Lung (tissue), 12 donors: ENCODE results near the gene ATRNL1. TPM values are rescaled to one million over a fixed set of nuclear protein-coding genes. Genes with fewer than 3 reads are reported as not detected.

ENCODE experiments used
- ATAC-seq: fragments of 200-7000 bp; cut with Tn5 transposase; one replicate; pipeline ENCODE4 v1.9.1; 2020; ENCODE audit warnings: moderate number of reproducible peaks; ENCODE audit not compliant: insufficient read depth, low FRiP score
- DNase-seq, 3 donors: peaks; one replicate each; pipeline ENCODE4 v3.0.0-alpha.2; 2013 to 2017
- H3K27ac ChIP-seq, 2 donors: one replicate each; pipeline ENCODE4 v1.5.1; 2013; ENCODE audit warnings: mild to moderate bottlenecking in 2 of 2, moderate library complexity in 2 of 2, control low read depth in 1 of 2, inconsistent platforms in 1 of 2, low read depth in 1 of 2, low read length in 1 of 2
- H3K27me3 ChIP-seq, 3 donors: one replicate each; pipeline ENCODE4 v1.5.1; 2013; ENCODE audit warnings: low read length in 2 of 3; ENCODE audit not compliant: control insufficient read depth in 3 of 3, insufficient read depth in 3 of 3
- H3K36me3 ChIP-seq, 4 donors: one replicate each; pipeline ENCODE4 v1.5.1; 2013; ENCODE audit warnings: low read length in 4 of 4, mild to moderate bottlenecking in 1 of 4, moderate library complexity in 1 of 4; ENCODE audit not compliant: control insufficient read depth in 4 of 4, insufficient read depth in 4 of 4
- H3K4me1 ChIP-seq, 5 donors: one replicate each; pipeline ENCODE4 v1.5.1; 2013; ENCODE audit warnings: low read length in 5 of 5, mild to moderate bottlenecking in 2 of 5, moderate library complexity in 1 of 5; ENCODE audit not compliant: control insufficient read depth in 5 of 5, insufficient read depth in 5 of 5
- H3K4me3 ChIP-seq: one replicate; pipeline ENCODE4 v1.5.1; 2013; ENCODE audit warnings: mild to moderate bottlenecking, control low read depth, moderate library complexity
- H3K9ac ChIP-seq, 2 donors: one replicate each; pipeline ENCODE4 v1.5.1; 2013; ENCODE audit warnings: low read length in 2 of 2, control low read depth in 1 of 2; ENCODE audit not compliant: insufficient read depth in 1 of 2
- H3K9me3 ChIP-seq, 4 donors: one replicate each; pipeline ENCODE4 v1.5.1; 2013; ENCODE audit warnings: low read length in 3 of 4, mild to moderate bottlenecking in 1 of 4, moderate library complexity in 1 of 4; ENCODE audit not compliant: control insufficient read depth in 4 of 4, insufficient read depth in 3 of 4
- WGBS, 2 donors: extraction: QIAGEN DNeasy Blood & Tissue Kit; methylation state at CpG; one replicate each; pipeline ENCODE4 v1.1.7; 2013; 5-methylcytosine and 5-hydroxymethylcytosine counted together
- polyA plus RNA-seq, 2 donors: library from polyadenylated mRNA; stranded (reverse); fragments of 200-250 nt; gene quantifications; one replicate each; pipeline ENCODE4 v1.2.1, GENCODE V29; 2013
- total RNA-seq, 2 donors: library from RNA; depleted of rRNA in 1 of 2; stranded (reverse); fragments of >200 nt in 1 of 2; gene quantifications; one replicate each; pipeline ENCODE4 v1.2.1, GENCODE V29; 2014 to 2021
- TF ChIP-seq, protein P1 (sequence below): IDR thresholded peaks from 2 replicates; pipeline ENCODE4 v1.5.1; 2012; ENCODE audit warnings: mild to moderate bottlenecking; ENCODE audit errors: control extremely low read depth, extremely low read depth
- donor health status: control.
- donor health status: control.
- donor health status: Bipolar disorder and iron deficiency.
- donor health status: healthy.
- donor health status: DM: yes; HTN: yes; CAD: no.

Gene ATRNL1
- total and polyA plus RNA-seq, 4 donors, result 0.05 to 11.1 (median 0.24) TPM

DNA sequence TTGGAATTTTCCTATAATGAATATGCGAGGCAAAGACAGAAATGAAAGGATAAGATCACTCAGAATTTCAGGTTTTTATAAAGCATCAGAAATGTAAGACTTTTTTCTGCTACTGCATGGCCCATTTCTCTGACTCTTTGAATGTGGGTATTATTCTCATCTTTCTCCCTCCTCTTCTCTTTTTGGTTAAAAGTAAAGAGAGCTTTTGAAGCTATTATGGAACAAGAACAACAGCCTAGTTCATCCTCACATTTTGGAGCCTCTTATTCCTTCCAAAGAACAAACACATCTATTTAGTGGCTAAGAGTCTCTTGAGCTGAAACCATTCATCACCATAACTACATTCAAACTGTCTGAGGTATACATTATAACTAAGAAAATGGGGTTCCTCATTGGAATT is 19.4 kb upstream of the ATRNL1 start:
- TF ChIP-seq, protein P1, sequence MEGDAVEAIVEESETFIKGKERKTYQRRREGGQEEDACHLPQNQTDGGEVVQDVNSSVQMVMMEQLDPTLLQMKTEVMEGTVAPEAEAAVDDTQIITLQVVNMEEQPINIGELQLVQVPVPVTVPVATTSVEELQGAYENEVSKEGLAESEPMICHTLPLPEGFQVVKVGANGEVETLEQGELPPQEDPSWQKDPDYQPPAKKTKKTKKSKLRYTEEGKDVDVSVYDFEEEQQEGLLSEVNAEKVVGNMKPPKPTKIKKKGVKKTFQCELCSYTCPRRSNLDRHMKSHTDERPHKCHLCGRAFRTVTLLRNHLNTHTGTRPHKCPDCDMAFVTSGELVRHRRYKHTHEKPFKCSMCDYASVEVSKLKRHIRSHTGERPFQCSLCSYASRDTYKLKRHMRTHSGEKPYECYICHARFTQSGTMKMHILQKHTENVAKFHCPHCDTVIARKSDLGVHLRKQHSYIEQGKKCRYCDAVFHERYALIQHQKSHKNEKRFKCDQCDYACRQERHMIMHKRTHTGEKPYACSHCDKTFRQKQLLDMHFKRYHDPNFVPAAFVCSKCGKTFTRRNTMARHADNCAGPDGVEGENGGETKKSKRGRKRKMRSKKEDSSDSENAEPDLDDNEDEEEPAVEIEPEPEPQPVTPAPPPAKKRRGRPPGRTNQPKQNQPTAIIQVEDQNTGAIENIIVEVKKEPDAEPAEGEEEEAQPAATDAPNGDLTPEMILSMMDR, result no peak
- DNase-seq, result no peak
- peaks cover 0 to 5% (median 0%) of the 10 kb centered on the region in 4 donors for H3K9me3 ChIP-seq
- H3K27me3 ChIP-seq, result peaks cover 0 to 3% (median 0%) of the 10 kb centered on the region in 3 donors
- H3K27ac ChIP-seq, result no peak overlapping the region
- no peaks in the 10 kb centered on the region for H3K36me3 ChIP-seq
- no peak overlapping the region for H3K9ac ChIP-seq
- no peak overlapping the region for H3K4me3 ChIP-seq
- no peak for ATAC-seq
- 81 to 84% methylated on average over 1 of the region's 1 CpG for WGBS, 2 donors
- H3K4me1 ChIP-seq, result no peaks in the 10 kb centered on the region

DNA sequence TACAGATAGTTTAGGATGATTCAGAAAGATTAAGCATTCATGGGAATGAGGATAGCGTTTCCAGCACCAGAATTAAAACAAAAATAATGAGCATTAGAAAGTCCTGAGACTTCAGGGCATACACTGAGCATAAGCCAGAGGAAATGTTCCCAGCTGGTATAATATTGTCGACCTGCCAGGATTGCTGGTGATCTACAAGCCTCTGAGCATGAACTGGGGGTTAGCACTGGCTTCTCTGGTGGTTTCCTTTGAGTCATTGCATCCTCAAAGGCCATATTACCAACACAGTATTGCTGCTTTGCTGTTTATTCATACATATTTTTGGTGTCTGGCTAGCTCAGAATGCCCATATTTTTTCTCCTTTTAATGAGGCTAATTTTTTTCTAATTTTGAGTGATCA is 10.7 kb upstream of the ATRNL1 start:
- no peaks in the 10 kb centered on the region for H3K4me1 ChIP-seq
- ATAC-seq, result no peak
- H3K36me3 ChIP-seq, result no peaks in the 10 kb centered on the region
- H3K27ac ChIP-seq, result no peak overlapping the region
- H3K4me3 ChIP-seq, result no peak overlapping the region
- peaks cover 0 to 6% (median 3%) of the 10 kb centered on the region in 4 donors for H3K9me3 ChIP-seq
- H3K27me3 ChIP-seq, result no peaks in the 10 kb centered on the region
- 61 to 69% methylated on average over 2 of the region's 2 CpGs for WGBS, 2 donors
- H3K9ac ChIP-seq, result no peak overlapping the region
- no peak for DNase-seq
- TF ChIP-seq, protein P1, result no peak

DNA sequence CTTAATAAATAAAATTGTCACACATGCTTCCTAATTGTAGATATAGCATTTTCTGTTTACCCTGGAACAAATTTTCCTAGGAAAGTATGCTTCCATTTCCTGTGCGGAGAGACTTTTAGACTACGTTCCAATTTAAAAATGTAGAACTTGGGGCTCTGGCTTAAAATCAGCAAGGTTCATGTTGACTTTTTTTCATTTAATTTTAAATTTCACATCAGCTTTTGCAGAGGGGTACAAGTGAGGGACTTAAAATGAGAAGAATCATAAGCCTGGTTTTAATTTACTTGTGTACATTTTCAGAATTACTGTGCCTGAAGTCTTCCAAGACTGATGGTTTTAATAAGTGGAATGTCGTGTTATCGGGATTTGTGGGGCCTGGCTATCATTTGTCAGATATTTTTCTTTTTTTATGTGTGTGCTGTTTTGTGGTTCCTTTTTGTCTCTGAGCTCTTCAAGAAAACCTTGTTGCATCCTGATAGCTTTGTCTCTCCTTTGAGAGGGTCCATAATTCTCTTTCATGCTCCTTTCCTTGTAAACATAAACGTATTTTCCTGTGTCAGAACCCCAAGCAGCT is 8.8 kb upstream of the ATRNL1 start:
- 60 to 66% methylated on average over 5 of the region's 5 CpGs for WGBS, 2 donors
- no peak for ATAC-seq
- Histone ChIP-seq H3K4me1 (no peaks in the 10 kb centered on the region), H3K27me3 (no peaks in the 10 kb centered on the region), H3K27ac (no peak overlapping the region), H3K9ac (no peak overlapping the region), H3K4me3 (no peak overlapping the region), H3K36me3 (no peaks in the 10 kb centered on the region), H3K9me3 (peaks cover 0 to 6% (median under 1%) of the 10 kb centered on the region in 4 donors)
- DNase-seq, result no peak
- TF ChIP-seq, protein P1, result no peak

DNA sequence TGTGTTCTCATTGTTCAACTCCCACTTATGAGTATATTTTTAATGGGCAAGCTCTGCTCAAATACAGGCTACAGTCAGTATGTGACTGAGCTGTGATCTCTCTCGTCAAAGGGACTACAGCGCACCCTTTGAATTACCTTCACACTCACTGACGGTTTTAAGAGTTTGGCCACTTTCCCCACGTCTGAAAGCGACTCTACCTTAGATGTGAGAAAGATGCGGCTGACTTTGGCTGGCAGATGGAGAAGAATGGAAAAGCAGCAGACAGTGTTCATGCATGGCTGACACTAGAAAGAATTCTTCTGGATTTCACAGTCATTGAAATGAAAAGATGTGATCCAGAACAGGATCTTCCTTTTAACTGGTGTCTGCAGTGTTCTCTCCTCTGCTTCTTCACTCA is 2.0 kb upstream of the ATRNL1 start:
- Histone ChIP-seq H3K9me3 (peaks cover 0 to 6% (median 0%) of the 10 kb centered on the region in 4 donors), H3K9ac (no peak overlapping the region), H3K27ac (no peak overlapping the region), H3K27me3 (peaks cover 0 to 3% (median 0%) of the 10 kb centered on the region in 3 donors), H3K4me3 (no peak overlapping the region), H3K36me3 (no peaks in the 10 kb centered on the region), H3K4me1 (peaks cover 0 to 6% (median 5%) of the 10 kb centered on the region in 5 donors)
- 85 to 87% methylated on average over 6 of the region's 6 CpGs for WGBS, 2 donors
- DNase-seq, result no peak
- no peak for ATAC-seq
- TF ChIP-seq, protein P1, result no peak
